ENCODE data around the gene MAPK8.
"Not testable (repeated sequence)": the region's sequence is repeated elsewhere in the genome, so short reads cannot be mapped to it uniquely, and the experiment has no call there.

Gene MAPK8

GRCh38 chr10:48389846-48390557 lies 83.5 kb downstream of the MAPK8 start:
- DNase-seq = no peak

- DNase-seq = no peak
Observed at GRCh38 chr10:48390558-48390871, 84.0 kb downstream of the MAPK8 start.

GRCh38 chr10:48390933-48391845 lies 84.7 kb downstream of the MAPK8 start:
- DNase-seq = no peak

- no peak for DNase-seq
Observed at GRCh38 chr10:48391994-48392393, 85.5 kb downstream of the MAPK8 start.

- DNase-seq = no peak
Observed at GRCh38 chr10:48398261-48398660, 91.8 kb downstream of the MAPK8 start.

GRCh38 chr10:48399056-48399541 lies 92.6 kb downstream of the MAPK8 start:
- no peak for DNase-seq

GRCh38 chr10:48399551-48399950 lies 93.1 kb downstream of the MAPK8 start:
- DNase-seq = no peak

GRCh38 chr10:48400129-48400849 lies 93.8 kb downstream of the MAPK8 start:
- DNase-seq = no peak

- no peak for DNase-seq
Observed at GRCh38 chr10:48400850-48401220, 94.4 kb downstream of the MAPK8 start.

- DNase-seq = no peak
Observed at GRCh38 chr10:48404646-48405045, 98.2 kb downstream of the MAPK8 start.

GRCh38 chr10:48406204-48406603 lies 99.7 kb downstream of the MAPK8 start:
- DNase-seq = no peak

GRCh38 chr10:48406658-48407057 lies 100.2 kb downstream of the MAPK8 start:
- DNase-seq = no peak

- no peak for DNase-seq
Observed at GRCh38 chr10:48410503-48410902, 104.0 kb downstream of the MAPK8 start.

- no peak for DNase-seq
Observed at GRCh38 chr10:48411510-48411909, 105.0 kb downstream of the MAPK8 start.

GRCh38 chr10:48412081-48412480 lies 105.6 kb downstream of the MAPK8 start:
- DNase-seq = no peak

GRCh38 chr10:48412933-48413332 lies 106.5 kb downstream of the MAPK8 start:
- no peak for DNase-seq

GRCh38 chr10:48414160-48414559 lies 107.7 kb downstream of the MAPK8 start:
- DNase-seq = no peak

GRCh38 chr10:48414778-48415177 lies 108.3 kb downstream of the MAPK8 start:
- no peak for DNase-seq

- no peak for DNase-seq
Observed at GRCh38 chr10:48416584-48417232, 110.2 kb downstream of the MAPK8 start.

- no peak for DNase-seq
Observed at GRCh38 chr10:48417374-48417773, 110.9 kb downstream of the MAPK8 start.

- no peak for DNase-seq
Observed at GRCh38 chr10:48418189-48418788, 111.8 kb downstream of the MAPK8 start.

GRCh38 chr10:48419714-48420113 lies 113.2 kb downstream of the MAPK8 start:
- no peak for DNase-seq

GRCh38 chr10:48421862-48422261 lies 115.4 kb downstream of the MAPK8 start:
- DNase-seq = not testable (repeated sequence)

Data from SHP77 treated with DMSO at 0.1 percent for 48 hours (cell line).